Activated naive CD8-positive, alpha-beta T cell treated with anti-CD3 and anti-CD28 coated beads, Interleukin-2, amount 10 ng/mL, durations not matched to agents 7 days and 5 days (primary cell): Measurements from ENCODE around the gene SFXN4. TPM values are rescaled to one million over a fixed set of nuclear protein-coding genes. Genes with fewer than 3 reads are reported as not detected.
A peak's percentile ranks its signal among the peaks of the same experiment; 100 is the strongest.

Experiments used
- ATAC-seq: fragments of 150-1000 bp; cut with Tn5 transposase; one replicate; pipeline ENCODE4 v1.10.0; 2021; ENCODE audit warnings: low read depth, moderate library complexity
- POLR2A ChIA-PET: fragments of 350-600 bp; sonication (Branson Sonifier 250); formaldehyde crosslinking; loops from one replicate; lab custom pipeline; 2021; ENCODE audit warnings: antibody characterized with exemption; lab: Charles Lee
- DNase-seq: peaks from one replicate; pipeline ENCODE4 v3.0.0; 2021
- H3K27ac Mint-ChIP-seq: one replicate; pipeline ENCODE4 v1.8.0; 2022; ENCODE audit warnings: mild to moderate bottlenecking, mixed read lengths
- H3K27me3 Mint-ChIP-seq: one replicate; pipeline ENCODE4 v1.8.0; 2022; ENCODE audit warnings: mild to moderate bottlenecking, moderate library complexity, mixed read lengths
- H3K36me3 Mint-ChIP-seq: one replicate; pipeline ENCODE4 v1.8.0; 2021; ENCODE audit warnings: mild to moderate bottlenecking, mixed read lengths
- H3K4me1 Mint-ChIP-seq: one replicate; pipeline ENCODE4 v1.8.0; 2021; ENCODE audit warnings: mixed read lengths
- H3K4me3 Mint-ChIP-seq: one replicate; pipeline ENCODE4 v1.8.0; 2022; ENCODE audit warnings: mild to moderate bottlenecking, moderate library complexity, mixed read lengths
- H3K9me3 Mint-ChIP-seq: one replicate; pipeline ENCODE4 v1.8.0; 2021; ENCODE audit warnings: mixed read lengths
- total RNA-seq, 2 experiments: library from RNA; stranded (reverse); gene quantifications; one replicate each; pipeline ENCODE4 v1.2.3, GENCODE V29; 2021

SFXN4 gene
- total RNA-seq, 2 experiments from 2014 or later, result 23.2 to 24.1 TPM

DNA sequence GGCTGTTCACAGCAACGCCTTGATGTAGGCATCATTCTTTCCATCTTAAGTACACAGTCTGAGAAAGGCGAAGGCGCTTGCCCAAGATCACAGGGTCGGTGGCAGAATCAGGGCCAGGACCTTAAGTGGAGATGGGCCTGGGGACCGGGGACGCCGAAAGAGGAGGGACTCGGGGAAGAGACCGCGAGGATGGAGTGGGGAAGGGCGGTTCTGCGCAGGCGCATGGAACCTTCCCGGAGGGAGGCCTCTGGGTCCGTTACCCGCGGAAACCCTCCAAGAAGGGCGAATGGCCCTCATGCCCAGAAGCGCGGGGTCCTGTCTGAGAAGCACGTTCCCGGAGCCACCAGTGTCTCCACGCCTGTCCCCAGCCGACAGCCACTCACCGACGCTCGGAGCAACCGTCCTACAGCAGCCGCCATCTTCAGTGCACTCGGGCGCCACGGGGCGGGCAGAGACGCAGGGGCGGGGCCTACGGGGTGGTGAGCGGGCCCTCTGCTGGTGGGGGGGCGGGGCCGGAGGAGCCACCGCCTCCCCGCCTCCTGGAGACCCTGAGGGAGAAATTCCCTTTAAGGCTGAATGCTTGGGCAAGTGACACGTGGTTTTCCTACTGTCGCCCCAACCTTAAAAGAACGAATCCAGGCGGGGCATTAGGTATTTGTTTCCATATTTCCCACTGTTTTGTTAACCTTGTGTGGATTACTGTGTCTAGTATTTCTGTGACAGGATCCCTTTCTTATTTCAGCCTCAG lies 13.0 kb upstream of the SFXN4 start, which contains the start of gene PRDX3:
PRDX3 (minus strand) TSS at position 441 of the 748 bp plus-strand sequence; CDS start at position 419, 22 bp downstream.
- POLR2A ChIA-PET, result interaction anchor here (0.6 to 1.3 kb wide), 6 partner anchors 12 to 99 kb away, joined by 3 to 6 read pairs (median 4); partner anchors contain the start of gene GRK5
- Mint-ChIP-seq H3K36me3 (peaks cover 11% of the 10 kb centered on the region), H3K4me1 (peaks cover 26% of the 10 kb centered on the region), H3K27ac (peak within 1 kb of the TSS; percentile 87), H3K27me3 (no peaks in the 10 kb centered on the region), H3K9me3 (no peaks in the 10 kb centered on the region), H3K4me3 (peak within 1 kb of the TSS; percentile 93)
- DNase-seq (peak; percentile 97), ATAC-seq (peak; percentile 96)

GRCh38 chr10:119177708-119178371 lies 12.3 kb upstream of the SFXN4 start:
- peaks cover 26% of the 10 kb centered on the region for H3K4me1 Mint-ChIP-seq
- H3K27ac Mint-ChIP-seq, result peak overlapping the region; percentile 87
- no peak for DNase-seq
- no peaks in the 10 kb centered on the region for H3K27me3 Mint-ChIP-seq
- H3K9me3 Mint-ChIP-seq, result no peaks in the 10 kb centered on the region
- H3K4me3 Mint-ChIP-seq, result peak overlapping the region; percentile 93
- peaks cover 12% of the 10 kb centered on the region for H3K36me3 Mint-ChIP-seq
- peak; percentile 21 for ATAC-seq
- POLR2A ChIA-PET, result interaction anchor here (1.2 kb wide), 1 partner anchor 29 kb away, joined by 4 read pairs; the partner anchor contains the start of gene GRK5

DNA sequence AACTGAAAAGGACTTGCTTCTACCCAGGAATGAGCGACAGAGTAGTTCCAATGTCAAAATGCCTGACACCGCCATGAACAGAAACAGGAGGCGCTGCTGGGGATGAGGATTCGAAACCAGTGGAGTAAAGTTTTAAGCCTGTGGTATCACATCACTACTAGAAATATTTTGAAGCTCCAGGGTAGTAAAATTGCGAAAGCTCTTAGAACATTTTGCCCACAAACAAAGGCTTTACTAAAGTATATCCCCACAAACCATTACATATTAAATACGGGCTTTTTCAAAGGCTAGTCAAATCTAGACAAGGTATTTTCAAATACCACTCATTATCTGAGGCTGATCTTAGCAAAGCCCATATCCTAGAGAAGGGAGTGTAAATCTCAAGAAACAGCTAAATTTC lies 10.7 kb upstream of the SFXN4 start:
- Mint-ChIP-seq H3K27ac (no peak overlapping the region), H3K36me3 (peaks cover 20% of the 10 kb centered on the region), H3K4me3 (no peak overlapping the region), H3K9me3 (no peaks in the 10 kb centered on the region), H3K27me3 (no peaks in the 10 kb centered on the region), H3K4me1 (peaks cover 28% of the 10 kb centered on the region)
- POLR2A ChIA-PET, result interaction anchor here (0.5 to 1.6 kb wide), 2 partner anchors 14 to 409 kb away, joined by 3 to 5 read pairs; no protein-coding TSS in a partner anchor
- ATAC-seq, result no peak
- DNase-seq, result no peak

DNA sequence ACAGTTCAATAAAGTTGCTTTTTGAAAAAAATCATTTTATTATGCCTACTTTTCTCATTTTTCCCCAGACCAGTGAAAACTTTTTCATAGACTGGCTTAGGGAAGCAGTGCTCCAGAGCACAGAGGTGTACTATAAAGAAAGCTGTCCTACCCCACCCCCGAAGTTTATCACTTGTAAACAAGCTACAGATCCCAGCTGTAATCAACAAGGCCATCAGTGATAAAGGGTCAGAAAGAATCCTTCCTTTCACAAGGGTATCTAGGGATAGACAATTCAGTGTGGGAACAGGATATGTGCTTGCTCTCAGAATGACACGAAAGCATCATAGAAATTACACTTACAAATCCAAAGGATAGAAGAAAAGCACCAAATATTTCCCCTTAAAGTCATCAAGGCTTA lies 8.6 kb upstream of the SFXN4 start:
- Mint-ChIP-seq H3K4me1 (peaks cover 24% of the 10 kb centered on the region), H3K9me3 (no peaks in the 10 kb centered on the region), H3K27me3 (no peaks in the 10 kb centered on the region), H3K4me3 (no peak overlapping the region), H3K27ac (no peak overlapping the region), H3K36me3 (peaks cover 28% of the 10 kb centered on the region)
- POLR2A ChIA-PET, result interaction anchor here (0.6 kb wide), 1 partner anchor 391 kb away, joined by 3 read pairs; no protein-coding TSS in a partner anchor
- DNase-seq (no peak), ATAC-seq (no peak)

DNA sequence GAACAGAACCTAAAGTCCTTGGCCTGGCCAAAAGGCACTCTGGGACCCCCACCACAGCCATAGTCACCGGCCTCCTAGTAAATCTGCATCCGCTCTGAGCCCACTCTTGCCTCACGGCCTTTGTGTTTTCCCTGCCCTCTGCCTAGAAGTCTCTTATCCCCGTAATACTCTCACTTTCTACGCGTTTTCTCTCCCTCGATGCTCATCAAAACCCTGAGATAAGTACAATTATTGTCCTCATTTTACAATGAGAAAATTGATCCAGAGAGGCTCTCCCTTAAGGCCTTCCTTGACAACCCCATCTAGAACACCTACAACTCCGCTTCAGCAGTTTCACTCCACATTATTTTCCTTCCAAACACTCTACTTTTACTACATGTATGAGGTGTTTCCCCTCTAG lies 1.5 kb upstream of the SFXN4 start:
- H3K4me1 Mint-ChIP-seq, result peaks cover 28% of the 10 kb centered on the region
- H3K27ac Mint-ChIP-seq, result peak overlapping the region; percentile 96
- POLR2A ChIA-PET, result interaction anchor here (3.0 kb wide), 1 partner anchor 35 kb away, joined by 11 read pairs; no protein-coding TSS in a partner anchor
- H3K27me3 Mint-ChIP-seq, result no peaks in the 10 kb centered on the region
- H3K9me3 Mint-ChIP-seq, result no peaks in the 10 kb centered on the region
- peak overlapping the region; percentile 92 for H3K4me3 Mint-ChIP-seq
- ATAC-seq (no peak), DNase-seq (no peak)
- H3K36me3 Mint-ChIP-seq, result peaks cover 23% of the 10 kb centered on the region

DNA sequence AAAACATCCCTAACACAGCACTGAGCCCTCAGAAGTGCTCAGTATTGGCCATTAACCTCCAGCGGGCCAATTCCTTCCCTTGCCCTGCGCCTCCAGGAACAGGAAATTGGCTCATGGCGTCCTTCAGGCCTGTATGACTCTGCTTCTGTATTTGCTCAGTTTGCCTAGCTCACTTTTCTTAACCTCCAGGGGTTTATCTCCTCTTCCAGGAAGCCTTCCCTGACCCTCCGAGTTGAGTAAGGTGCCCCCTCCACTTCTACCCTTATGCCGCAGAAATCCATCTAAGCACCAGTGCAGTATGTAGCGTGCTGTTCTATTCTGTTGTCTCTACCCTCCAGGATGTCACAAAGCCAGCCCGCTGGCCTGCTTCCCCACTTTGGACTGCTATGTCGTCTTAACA lies 1.1 kb upstream of the SFXN4 start:
- DNase-seq (no peak), ATAC-seq (no peak)
- Mint-ChIP-seq H3K9me3 (no peaks in the 10 kb centered on the region), H3K36me3 (peaks cover 21% of the 10 kb centered on the region), H3K4me3 (peak overlapping the region; percentile 92), H3K27ac (peak overlapping the region; percentile 96), H3K4me1 (peaks cover 29% of the 10 kb centered on the region), H3K27me3 (no peaks in the 10 kb centered on the region)
- POLR2A ChIA-PET, result interaction anchor here (3.0 kb wide), 1 partner anchor 35 kb away, joined by 11 read pairs; no protein-coding TSS in a partner anchor

DNA sequence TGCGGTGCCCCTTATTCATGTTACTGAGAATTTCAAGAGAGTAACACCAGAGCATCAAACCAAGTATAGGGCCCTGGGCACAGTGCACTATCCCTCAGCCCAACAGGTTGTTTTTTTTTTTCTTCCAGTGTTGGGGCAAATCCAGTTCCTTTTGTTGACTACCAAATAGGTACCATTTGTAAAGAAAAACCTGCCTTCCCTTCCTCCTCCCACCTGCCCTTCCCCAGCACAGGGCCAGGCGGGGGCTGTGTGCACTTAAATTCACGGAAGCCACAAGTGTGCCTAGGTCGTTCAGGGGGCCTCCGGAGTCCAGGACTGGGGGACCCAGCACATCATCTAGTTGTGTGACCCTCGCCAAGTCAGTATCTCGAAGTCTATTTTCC lies 595 bp upstream of the SFXN4 start:
- Mint-ChIP-seq H3K27me3 (no peaks in the 10 kb centered on the region), H3K4me1 (peaks cover 29% of the 10 kb centered on the region), H3K9me3 (no peaks in the 10 kb centered on the region), H3K27ac (peak overlapping the region; percentile 96), H3K36me3 (peaks cover 21% of the 10 kb centered on the region), H3K4me3 (peak overlapping the region; percentile 92)
- ATAC-seq (peak; percentile 4), DNase-seq (no peak)
- POLR2A ChIA-PET, result interaction anchor here (1.0 to 3.0 kb wide), 4 partner anchors 34 to 127 kb away, joined by 3 to 11 read pairs (median 4); no protein-coding TSS in a partner anchor

DNA sequence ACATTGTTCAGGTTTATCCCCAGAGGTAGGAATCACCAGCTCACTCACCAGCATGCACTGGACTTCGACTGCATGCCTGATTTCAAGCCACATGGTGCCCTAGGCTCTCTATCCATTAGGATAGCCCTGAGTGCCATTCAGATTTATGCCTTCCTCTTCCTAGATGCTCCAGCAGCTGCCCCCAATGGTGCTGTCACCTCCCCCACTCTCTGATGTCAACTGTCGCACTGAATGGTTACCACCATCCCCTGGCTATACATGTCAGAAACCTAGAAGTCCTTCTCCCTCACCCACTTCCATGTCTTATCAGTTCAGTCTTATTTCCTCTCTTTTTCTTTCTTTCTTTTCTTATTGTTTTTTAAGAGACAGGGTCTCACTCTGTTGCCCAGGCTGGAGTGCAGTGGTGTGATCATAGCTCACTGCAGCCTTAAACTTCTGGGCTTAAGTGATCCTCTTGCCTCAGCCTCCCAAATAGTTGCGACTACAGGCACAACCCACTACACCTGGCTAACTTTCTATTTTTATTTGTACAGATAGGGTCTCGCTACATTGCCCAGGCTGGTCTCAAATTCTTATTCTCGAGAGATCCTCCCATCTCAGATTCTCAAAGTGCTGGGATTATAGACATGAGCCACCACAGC lies 2.9 kb downstream of the SFXN4 start:
- Mint-ChIP-seq H3K4me1 (peaks cover 29% of the 10 kb centered on the region), H3K4me3 (no peak overlapping the region), H3K36me3 (peaks cover 24% of the 10 kb centered on the region), H3K27ac (no peak overlapping the region), H3K9me3 (no peaks in the 10 kb centered on the region), H3K27me3 (no peaks in the 10 kb centered on the region)
- ATAC-seq (no peak), DNase-seq (no peak)
- POLR2A ChIA-PET, result interaction anchor here (0.8 kb wide), 1 partner anchor 82 kb away, joined by 3 read pairs; the partner anchor contains the start of gene EIF3A

DNA sequence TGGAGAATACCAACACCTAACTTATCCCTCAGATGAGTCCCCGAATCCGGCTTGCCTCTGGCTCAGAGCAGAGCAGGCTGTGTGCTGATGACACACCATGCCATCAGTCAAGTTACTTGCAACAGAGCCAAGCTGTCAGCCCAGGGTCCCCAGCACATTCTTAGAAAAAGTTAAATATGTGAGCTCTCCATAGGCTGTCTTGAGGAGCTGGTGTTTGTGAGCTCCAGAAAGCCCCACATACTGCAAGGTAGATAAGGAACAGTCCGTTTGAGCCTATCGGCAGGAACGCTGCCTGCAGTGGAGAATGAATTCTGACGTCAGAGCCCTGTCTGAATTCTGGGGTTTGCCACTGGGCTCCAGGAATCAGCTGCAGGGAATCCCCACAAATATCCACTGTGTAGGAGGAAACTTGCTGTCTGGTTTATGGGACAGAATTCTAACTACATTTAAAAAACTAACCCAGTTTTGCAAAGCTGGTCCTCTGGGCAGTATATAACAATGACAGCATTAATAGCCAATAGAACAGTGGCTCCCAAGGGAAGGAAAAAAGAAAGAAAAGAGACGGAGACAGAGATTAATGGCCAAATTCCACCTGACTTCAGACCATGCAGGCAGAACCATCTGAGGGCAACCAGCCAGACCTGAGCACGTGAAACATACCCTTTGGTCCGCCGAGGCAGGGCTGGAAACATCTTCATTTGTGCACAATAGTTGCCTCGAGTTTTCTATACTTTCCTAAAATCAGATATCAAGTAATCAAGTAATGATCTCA lies 3.6 kb downstream of the SFXN4 start:
- peaks cover 18% of the 10 kb centered on the region for H3K36me3 Mint-ChIP-seq
- peaks cover 26% of the 10 kb centered on the region for H3K4me1 Mint-ChIP-seq
- no peak overlapping the region for H3K27ac Mint-ChIP-seq
- no peak for DNase-seq
- no peaks in the 10 kb centered on the region for H3K27me3 Mint-ChIP-seq
- no peak overlapping the region for H3K4me3 Mint-ChIP-seq
- H3K9me3 Mint-ChIP-seq, result no peaks in the 10 kb centered on the region
- POLR2A ChIA-PET, result interaction anchor here (0.8 to 1.4 kb wide), 2 partner anchors 23 to 82 kb away, joined by 3 to 4 read pairs; partner anchors contain the start of gene EIF3A
- ATAC-seq, result no peak

- no peak for DNase-seq
- no peak overlapping the region for H3K27ac Mint-ChIP-seq
- H3K4me1 Mint-ChIP-seq, result peaks cover 14% of the 10 kb centered on the region
- ATAC-seq, result no peak
- no peak overlapping the region for H3K4me3 Mint-ChIP-seq
- POLR2A ChIA-PET, result no interaction called here
- H3K9me3 Mint-ChIP-seq, result no peaks in the 10 kb centered on the region
- no peaks in the 10 kb centered on the region for H3K27me3 Mint-ChIP-seq
- peaks cover 32% of the 10 kb centered on the region for H3K36me3 Mint-ChIP-seq
These were observed 6.2 kb downstream of the SFXN4 start for GRCh38 chr10:119159332-119159731.

DNA sequence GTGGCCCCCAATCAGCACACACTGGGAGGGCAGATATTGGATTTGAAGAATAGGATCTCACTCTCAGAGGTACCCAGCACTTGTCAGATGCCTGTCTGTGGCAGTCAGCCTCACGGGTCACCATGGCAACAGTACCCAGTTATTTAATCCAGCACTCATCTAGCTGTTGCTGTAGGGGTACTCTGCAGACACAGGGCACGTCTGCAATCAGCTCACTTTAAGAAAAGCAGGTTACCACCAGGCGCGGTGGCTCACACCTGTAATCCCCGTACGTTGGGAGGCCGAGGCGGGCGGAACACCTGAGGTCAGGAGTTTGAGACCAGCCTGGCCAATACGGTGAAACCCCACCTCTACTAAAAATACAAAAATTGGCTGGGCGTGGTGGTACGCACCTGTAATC lies 11.9 kb downstream of the SFXN4 start:
- Mint-ChIP-seq H3K27ac (no peak overlapping the region), H3K4me3 (no peak overlapping the region), H3K9me3 (no peaks in the 10 kb centered on the region), H3K4me1 (no peaks in the 10 kb centered on the region), H3K36me3 (peaks cover 36% of the 10 kb centered on the region), H3K27me3 (no peaks in the 10 kb centered on the region)
- DNase-seq (no peak), ATAC-seq (no peak)
- POLR2A ChIA-PET, result no interaction called here

DNA sequence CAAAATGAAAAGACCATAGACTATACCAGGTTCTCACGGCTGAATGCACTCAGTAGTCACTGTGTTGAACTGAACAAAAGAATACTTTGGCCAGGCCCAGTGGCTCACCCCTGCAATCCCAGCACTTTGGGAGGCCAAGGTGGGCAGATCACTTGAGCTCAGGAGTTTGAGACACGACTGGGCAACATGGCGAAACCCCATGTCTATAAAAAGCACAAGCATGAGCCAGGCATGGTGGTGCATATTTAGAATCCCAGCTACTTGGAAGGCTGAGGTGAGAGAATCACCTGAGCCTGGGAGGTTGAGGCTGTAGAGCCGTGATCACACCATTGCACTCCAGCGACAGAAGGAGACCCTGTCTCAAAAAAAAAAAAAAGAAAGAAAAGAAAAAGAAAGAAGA lies 12.5 kb downstream of the SFXN4 start:
- POLR2A ChIA-PET, result interaction anchor here (1.1 kb wide), 1 partner anchor 14 kb away, joined by 3 read pairs; no protein-coding TSS in a partner anchor
- Mint-ChIP-seq H3K4me1 (no peaks in the 10 kb centered on the region), H3K9me3 (no peaks in the 10 kb centered on the region), H3K36me3 (peaks cover 36% of the 10 kb centered on the region), H3K27ac (no peak overlapping the region), H3K4me3 (no peak overlapping the region), H3K27me3 (no peaks in the 10 kb centered on the region)
- DNase-seq, result no peak
- ATAC-seq, result no peak
